GM12878 (cell line): ENCODE data around the gene MEF2C. TPM values are rescaled to one million over a fixed set of nuclear protein-coding genes. Genes with fewer than 3 reads are reported as not detected.
A peak's percentile ranks its signal among the peaks of the same experiment; 100 is the strongest.

Experiments
- ATAC-seq: fragments of 200-7000 bp; cut with Tn5 transposase; 3 replicates; pipeline ENCODE4 v1.9.1; 2020; ENCODE audit warnings: mild to moderate bottlenecking, moderate library complexity
- BruUV-seq: library from RNA; stranded (reverse); fragments of 400-500 nt; replicated peaks from 2 replicates; lab custom pipeline; 2021; lab: Mats Ljungman, UMichigan
- CTCF ChIA-PET: fragments of 300-600 bp; sonication (Branson Sonifier 250); formaldehyde crosslinking; extraction: SDS; loops from one replicate; lab custom pipeline; 2021; ENCODE audit warnings: inconsistent platforms; lab: Yijun Ruan, JAX
- POLR2A ChIA-PET: fragments of 350-600 bp; formaldehyde crosslinking; extraction: SDS; loops from one replicate; lab custom pipeline; 2021; ENCODE audit warnings: inconsistent platforms; lab: Charles Lee
- RAD21 ChIA-PET: fragments of 300-600 bp; sonication (Branson Sonifier 250); formaldehyde crosslinking; loops from one replicate; lab custom pipeline; 2023; ENCODE audit warnings: antibody characterized with exemption; ENCODE audit not compliant: unreplicated experiment; lab: Charles Lee
- SMC1A ChIA-PET: fragments of 300-600 bp; sonication (Branson Sonifier 250); formaldehyde crosslinking; loops from one replicate; lab custom pipeline; 2023; ENCODE audit not compliant: unreplicated experiment, uncharacterized antibody; lab: Charles Lee
- DNase-seq: peaks from one replicate; pipeline ENCODE4 v3.0.0-alpha.2; 2011; ENCODE audit warnings: low read depth, low spot score
- FAIRE-seq: peaks from 3 replicates; lab custom pipeline; 2011; peaks lifted over from hg19 to GRCh38; lab: Jason Lieb, UNC
- H2AFZ ChIP-seq: 2 replicates; pipeline ENCODE4 v1.6.0; 2011; ENCODE audit warnings: low read depth, low read length, control low read depth; ENCODE audit not compliant: control insufficient read depth
- H3K27ac ChIP-seq: 2 replicates; pipeline ENCODE4 v1.5.1; 2011; ENCODE audit warnings: control low read depth; ENCODE audit not compliant: control insufficient read depth, insufficient read depth
- H3K27me3 ChIP-seq, 2 experiments: replicated peaks in 1 of 2; 2 replicates each; pipeline versions ENCODE4 v1.6.0 to v1.6.1; 2011; ENCODE audit warnings: low read length in 1 of 2; ENCODE audit not compliant: control insufficient read depth in 2 of 2, insufficient read depth in 2 of 2
- H3K36me3 ChIP-seq, 2 experiments: 2 replicates each; pipeline ENCODE4 v1.5.1; 2011; ENCODE audit warnings: low read length in 1 of 2; ENCODE audit not compliant: control insufficient read depth in 2 of 2, insufficient read depth in 2 of 2
- H3K4me1 ChIP-seq: 2 replicates; pipeline ENCODE4 v1.6.1; 2011; ENCODE audit warnings: mild to moderate bottlenecking, low read length, moderate library complexity, mixed read lengths; ENCODE audit not compliant: control insufficient read depth, insufficient read depth
- H3K4me2 ChIP-seq: 2 replicates; pipeline ENCODE4 v1.6.0; 2011; ENCODE audit warnings: control low read depth; ENCODE audit not compliant: control insufficient read depth, insufficient read depth
- H3K4me3 ChIP-seq: fragments of 200-600 bp; sonication (generic); 2 replicates; pipeline ENCODE4 v1.5.1; 2016
- H3K79me2 ChIP-seq: 2 replicates; pipeline ENCODE4 v1.6.0; 2011; ENCODE audit warnings: low read length; ENCODE audit not compliant: control insufficient read depth, insufficient read depth
- H3K9ac ChIP-seq: 2 replicates; pipeline ENCODE4 v1.8.0; 2011; ENCODE audit warnings: low read length, control low read depth, mixed read lengths; ENCODE audit not compliant: control insufficient read depth, insufficient read depth
- H3K9me3 ChIP-seq: replicated peaks from 3 replicates; pipeline ENCODE4 v1.5.1; 2011; ENCODE audit warnings: mild to moderate bottlenecking, low read length; ENCODE audit not compliant: control insufficient read depth, insufficient read depth
- H4K20me1 ChIP-seq: 2 replicates; pipeline ENCODE4 v1.6.0; 2011; ENCODE audit not compliant: control insufficient read depth, insufficient read depth
- ATF2 ChIP-seq: IDR thresholded peaks from 2 replicates; pipeline ENCODE4 v1.6.1; 2012; ENCODE audit warnings: low read length, inconsistent platforms
- CREB1 ChIP-seq: IDR thresholded peaks from 2 replicates; pipeline ENCODE4 v1.6.1; 2012; ENCODE audit warnings: low read depth, mild to moderate bottlenecking, inconsistent platforms
- DPF2 ChIP-seq: fragments of 450-650 bp; IDR thresholded peaks from 2 replicates; pipeline ENCODE4 v1.6.1; 2017; ENCODE audit warnings: mild to moderate bottlenecking
- GABPA ChIP-seq: IDR thresholded peaks from 2 replicates; pipeline ENCODE4 v1.6.1; 2014; ENCODE audit warnings: antibody characterized with exemption, low read depth, mild to moderate bottlenecking, inconsistent platforms
- IRF4 ChIP-seq: IDR thresholded peaks from 2 replicates; pipeline ENCODE4 v1.6.1; 2011; ENCODE audit warnings: low read depth, low read length
- JUNB ChIP-seq: IDR thresholded peaks from 2 replicates; pipeline ENCODE4 v1.6.1; 2016; ENCODE audit warnings: antibody characterized with exemption, mild to moderate bottlenecking
- JUND ChIP-seq: IDR thresholded peaks from 2 replicates; pipeline ENCODE4 v1.6.1; 2012; ENCODE audit warnings: low read depth, mild to moderate bottlenecking, low read length, improper control_type of control experiment, moderate library complexity
- NR2C1 ChIP-seq: fragments of 450-650 bp; IDR thresholded peaks from 2 replicates; pipeline ENCODE4 v1.6.1; 2017; ENCODE audit warnings: antibody characterized with exemption, mild to moderate bottlenecking, moderate library complexity
- SIN3A ChIP-seq: IDR thresholded peaks from 2 replicates; pipeline ENCODE4 v1.6.1; 2012; ENCODE audit warnings: low read depth, low read length, improper control_type of control experiment
- SMAD1 ChIP-seq: fragments of 450-650 bp; IDR thresholded peaks from 2 replicates; pipeline ENCODE4 v1.6.1; 2018; ENCODE audit warnings: mild to moderate bottlenecking, low read depth; ENCODE audit not compliant: partially characterized antibody
- SPI1 ChIP-seq: IDR thresholded peaks from 2 replicates; pipeline ENCODE4 v1.6.1; 2011; ENCODE audit warnings: low read depth, mild to moderate bottlenecking, low read length, moderate library complexity, borderline replicate concordance; ENCODE audit not compliant: insufficient read depth
- ZBTB4 ChIP-seq: fragments of 450-650 bp; formaldehyde crosslinking; IDR thresholded peaks from 2 replicates; pipeline ENCODE4 v1.4.0; 2022; ENCODE audit warnings: mild to moderate bottlenecking, moderate library complexity
- ZBTB40 ChIP-seq: fragments of 450-650 bp; IDR thresholded peaks from 2 replicates; pipeline ENCODE4 v1.6.1; 2016; ENCODE audit warnings: mild to moderate bottlenecking, moderate library complexity, borderline replicate concordance
- ZNF384 ChIP-seq: IDR thresholded peaks from 2 replicates; pipeline ENCODE4 v1.6.1; 2012; ENCODE audit warnings: low read depth, mild to moderate bottlenecking, low read length, improper control_type of control experiment, borderline replicate concordance
- WGBS: methylation state at CpG from one replicate; pipeline ENCODE4 v1.1.6; 2016; ENCODE audit warnings: low lambda C conversion rate; ENCODE audit not compliant: insufficient replicate concordance, insufficient coverage; ENCODE audit errors: missing lambda C conversion rate; 5-methylcytosine and 5-hydroxymethylcytosine counted together
- in situ Hi-C: fragments of 300-500 bp; cut with MboI; formaldehyde crosslinking; loops from 9 replicates; pipeline ENCODE4 v1.14.3; 2018; ENCODE audit warnings: mixed read lengths
- intact Hi-C: fragments of 100-400 bp; cut with micrococcal nuclease; formaldehyde crosslinking; loops from one replicate; pipeline ENCODE4 v1.14.2; 2022; ENCODE audit not compliant: unreplicated experiment
- polyA plus RNA-seq, 11 experiments: library from polyadenylated mRNA; depleted of rRNA in 4 of 11; unstranded in 6 of 11; stranded (reverse) in 5 of 11; fragments of >200 nt; fragmentation: Nextera tagmentation in 4 of 11; fragmentation: Illumina TruSeq in 1 of 11; extraction: Ambion mirVana in 4 of 11; extraction: Trizol in 1 of 11; gene quantifications; 1 replicate in 1 of 11; 2 replicates in 10 of 11; pipeline versions ENCODE4 v1.2.1 to v1.2.3, GENCODE V29; 2011 to 2016; ENCODE audit warnings: inconsistent platforms in 2 of 11, missing spikeins in 2 of 11, low read depth in 1 of 11
- total RNA-seq, 4 experiments: library from RNA; depleted of rRNA in 3 of 4; stranded (reverse); fragments of >200 nt in 3 of 4; fragmentation: Illumina TruSeq in 1 of 4; extraction: Trizol in 1 of 4; gene quantifications; 2 replicates each; pipeline versions ENCODE4 v1.2.1 to v1.2.3, GENCODE V29; 2013 to 2021

The MEF2C gene
- total and polyA plus RNA-seq, 10 of the 15 experiments (the other 5 are each of a cell fraction or from before 2014, with no cell fraction given): 104 to 225 (median 180) TPM

GRCh38 chr5:88761269-88761850 lies 121.6 kb downstream of the MEF2C start:
- Histone ChIP-seq H3K79me2 (peaks cover 26% of the 10 kb centered on the region), H3K9me3 (no peaks in the 10 kb centered on the region; the same call in 2 of the 3 replicates), H3K9ac (no peak overlapping the region), H3K27me3 (no peaks in the 10 kb centered on the region), H3K4me1 (peaks cover 11% of the 10 kb centered on the region), H3K27ac (peak overlapping the region; percentile 17; the same call in 1 of the 2 replicates), H3K36me3 (peaks cover 2 to 45% of the 10 kb centered on the region in 2 experiments), H3K4me2 (no peak overlapping the region; the same call in 1 of the 2 replicates), H4K20me1 (no peaks in the 10 kb centered on the region; the same call in 1 of the 2 replicates), H2AFZ (no peak overlapping the region), H3K4me3 (no peak overlapping the region)
- FAIRE-seq (peak; percentile 68), ATAC-seq (peak; percentile 67), DNase-seq (no peak)
- CTCF ChIA-PET: interaction anchor here (0.7 to 2.4 kb wide), 7 partner anchors 9 to 37 kb away, joined by 3 to 9 read pairs (median 4); no protein-coding TSS in a partner anchor
- in situ Hi-C loops (no loop called here), intact Hi-C loops (no loop called here)
- BruUV-seq: no TSS peak
- RAD21 ChIA-PET: interaction anchor here (1.2 to 2.6 kb wide), 7 partner anchors 15 to 68 kb away, joined by 3 to 12 read pairs (median 6); no protein-coding TSS in a partner anchor
- SMC1A ChIA-PET: interaction anchor here (0.9 to 3.8 kb wide), 18 partner anchors 7 to 114 kb away, joined by 3 to 23 read pairs (median 3); no protein-coding TSS in a partner anchor
- WGBS: 51% methylated on average over 8 of the region's 8 CpGs
- POLR2A ChIA-PET: interaction anchor here (0.6 to 1.1 kb wide), 3 partner anchors 10 to 30 kb away, joined by 3 read pairs; no protein-coding TSS in a partner anchor
- TF ChIP-seq CREB1 (peak; percentile 37; the same call in 1 of the 2 replicates), ATF2 (peak; percentile 39; the same call in 1 of the 2 replicates), ZNF384 (peak; percentile 77), ZBTB4 (CRISPR knock-in tag) (no peak), IRF4 (peak; percentile 53; the same call in 1 of the 2 replicates), SPI1 (peak; percentile 43; the same call in 1 of the 2 replicates), JUNB (peak; percentile 83), SMAD1 (no peak), DPF2 (0 out of 2 replicates have a peak, but pooled peaks have one; percentile 28), SIN3A (no peak), GABPA (0 out of 2 replicates have a peak, but pooled peaks have one; percentile 25), NR2C1 (no peak), JUND (0 out of 2 replicates have a peak, but pooled peaks have one; percentile 15), ZBTB40 (no peak)
